ENCODE measurements around the gene DGKI. TPM values are rescaled to one million over a fixed set of nuclear protein-coding genes. Genes with fewer than 3 reads are reported as not detected.

Gene DGKI
- total and polyA plus RNA-seq, 2 of the 4 experiments (the other 2 are of a cell fraction), result 3.9 to 15.8 TPM

- Histone ChIP-seq H3K56ac (ENCODE audit: extremely low read depth, insufficient read depth, low read length) (no peak overlapping the region), H3K9me3 (ENCODE audit: control insufficient read depth, insufficient read depth, low read length) (no peaks in the 10 kb centered on the region), H2BK5ac (ENCODE audit: low read depth, low read length, poor library complexity, severe bottlenecking) (no peak overlapping the region), H3K27ac (ENCODE audit: insufficient read depth, low read length) (no peak overlapping the region), H3K23ac (ENCODE audit: low read depth, low read length) (no peak overlapping the region), H3K27me3 (ENCODE audit: control insufficient read depth, insufficient read depth, low read length) (no peaks in the 10 kb centered on the region), H2BK15ac (ENCODE audit: low read depth, low read length) (no peak overlapping the region), H3K79me1 (ENCODE audit: low read depth in 1 of 2, low read length in 2 of 2) (no peaks in the 10 kb centered on the region), H3K18ac (ENCODE audit: low read depth, low read length) (no peak overlapping the region), H4K20me1 (ENCODE audit: insufficient read depth, low read length) (no peaks in the 10 kb centered on the region), H3K36me3 (ENCODE audit: control insufficient read depth, insufficient read depth, low read length) (no peaks in the 10 kb centered on the region), H4K91ac (ENCODE audit: insufficient read depth, low read depth, low read length) (no peak overlapping the region), H3K4me3 (ENCODE audit: insufficient read depth, low read depth, low read length) (no peak overlapping the region), H3K4me2 (ENCODE audit: low read depth, low read length) (no peak overlapping the region), H4K5ac (ENCODE audit: low read depth, low read length) (no peak overlapping the region), H2BK120ac (ENCODE audit: low read depth, low read length) (no peak overlapping the region), H3K14ac (replicated peaks; ENCODE audit: low read depth, low read length) (no peak overlapping the region), H4K8ac (ENCODE audit: low read depth in 2 of 2, low read length in 2 of 2) (no peak overlapping the region), H2BK20ac (ENCODE audit: low read depth, low read length) (no peak overlapping the region), H3K9ac (ENCODE audit: low read depth, low read length) (no peak overlapping the region), H2AFZ (replicated peaks; ENCODE audit: low read length, poor library complexity) (no peak overlapping the region), H3K9me1 (ENCODE audit: insufficient read depth, low read length) (0 out of 2 replicates have a peak, but pooled peaks cover 5% of the 10 kb centered on the region), H3K4ac (ENCODE audit: low read depth, low read length) (no peak overlapping the region), H2AK5ac (ENCODE audit: low read depth, low read length) (no peak overlapping the region), H2AK9ac (replicated peaks; ENCODE audit: low read depth, low read length, poor library complexity) (no peak overlapping the region), H3K4me1 (ENCODE audit: control insufficient read depth, insufficient read depth, low read length) (no peaks in the 10 kb centered on the region)
- POLR2A ChIA-PET (ENCODE audit: unreplicated experiment), result no interaction called here
- WGBS, 2 experiments (ENCODE audit: extremely low coverage in 2 of 2, insufficient read length in 1 of 2), result no CpG with 5 or more reads among the region's 3 CpGs
- no TSS peak for BruUV-seq (replicated peaks)
- dilution Hi-C loops (cut with HindIII; ENCODE audit: low sequenced_read_pairs, unreplicated experiment) (no loop called here), in situ Hi-C loops (cut with MboI; ENCODE audit: low sequenced_read_pairs) (no loop called here), intact Hi-C loops (cut with micrococcal nuclease) (no loop called here)
- no peak for DNase-seq
- CTCF ChIA-PET, result interaction anchor here (0.8 kb wide), 1 partner anchor 34 kb away, joined by 3 read pairs; no protein-coding TSS in a partner anchor
- ATAC-seq (ENCODE audit: low read depth), result no peak
- no peak for TF ChIP-seq USF2 (IDR thresholded peaks at IDR 0.05; ENCODE audit: low read depth, low read length)
- no peak for TF ChIP-seq BHLHE40 (IDR thresholded peaks at IDR 0.05; ENCODE audit: low read depth, low read length)
- TF ChIP-seq RAD21 (IDR thresholded peaks at IDR 0.05; ENCODE audit: low read length), result no peak
- TF ChIP-seq MAZ (IDR thresholded peaks at IDR 0.05; ENCODE audit: borderline replicate concordance, low read depth, low read length), result no peak
- no peak for TF ChIP-seq FOS (IDR thresholded peaks at IDR 0.05; ENCODE audit: low read depth, low read length)
- TF ChIP-seq CHD1 (IDR thresholded peaks at IDR 0.05; ENCODE audit: low read depth, low read length), result no peak
- no peak for TF ChIP-seq RFX5 (IDR thresholded peaks at IDR 0.05; ENCODE audit: low read depth, low read length)
- TF ChIP-seq SMC3 (IDR thresholded peaks at IDR 0.05; ENCODE audit: low read depth, low read length), result no peak
- TF ChIP-seq MAFK (IDR thresholded peaks at IDR 0.05; ENCODE audit: low read depth, low read length), result no peak
- TF ChIP-seq RCOR1 (IDR thresholded peaks at IDR 0.05; ENCODE audit: insufficient replicate concordance, low read length), result no peak
- no peak for TF ChIP-seq NFE2L2 (IDR thresholded peaks at IDR 0.05; ENCODE audit: low read depth, low read length)
- TF ChIP-seq POLR2A (IDR thresholded peaks at IDR 0.05; ENCODE audit: low read depth, low read length), result no peak
- TF ChIP-seq ELK1 (IDR thresholded peaks at IDR 0.05; ENCODE audit: borderline replicate concordance, low read depth, low read length), result no peak
- TF ChIP-seq CEBPB (IDR thresholded peaks at IDR 0.05; ENCODE audit: low read depth, low read length), result no peak
- TF ChIP-seq CTCF (conservative IDR thresholded peaks at IDR 0.05; ENCODE audit: low read depth, low read length), result no peak
- TF ChIP-seq MXI1 (IDR thresholded peaks at IDR 0.05; ENCODE audit: borderline replicate concordance, low read depth, low read length), result no peak
Observed at GRCh38 chr7:137407078-137407477, 439.7 kb downstream of the DGKI start.
